HepG2 (cell line): ENCODE measurements around the gene MST1R. TPM values are rescaled to one million over a fixed set of nuclear protein-coding genes. Genes with fewer than 3 reads are reported as not detected.

Experiments
- ATAC-seq: fragments of 200-7000 bp; cut with Tn5 transposase; 3 replicates; pipeline ENCODE4 v1.9.1; 2020; ENCODE audit warnings: mild to moderate bottlenecking, moderate library complexity
- BruUV-seq: library from RNA; stranded (reverse); fragments of 400-500 nt; replicated peaks from 2 replicates; lab custom pipeline; 2021; lab: Mats Ljungman, UMichigan
- CTCF ChIA-PET: fragments of 300-600 bp; formaldehyde crosslinking; extraction: SDS; loops from one replicate; lab custom pipeline; 2021; ENCODE audit warnings: low total read pairs, inconsistent platforms, low intra/inter-chr PET ratio; lab: Yijun Ruan, JAX
- POLR2A ChIA-PET: fragments of 350-600 bp; sonication (Branson Sonifier 250); formaldehyde crosslinking; loops from one replicate; lab custom pipeline; 2020; ENCODE audit warnings: antibody characterized with exemption, inconsistent platforms; lab: Yijun Ruan, JAX
- DNase-seq: peaks from one replicate; pipeline ENCODE4 v3.0.0-alpha.2; 2015; ENCODE audit warnings: low spot score
- FAIRE-seq: peaks from 3 replicates; lab custom pipeline; 2011; peaks lifted over from hg19 to GRCh38; lab: Jason Lieb, UNC
- H2AFZ ChIP-seq: one replicate; pipeline ENCODE4 v1.6.1; 2011; ENCODE audit warnings: low read length, inconsistent platforms
- H3K27ac ChIP-seq: fragments of 300-600 bp; 3 replicates; pipeline ENCODE4 v1.8.0; 2011; ENCODE audit warnings: mixed run types, mild to moderate bottlenecking, mixed read lengths, low read length, inconsistent platforms; ENCODE audit not compliant: insufficient read depth; ENCODE audit errors: extremely low read length
- H3K27me3 ChIP-seq, 2 experiments: fragments of 200-600 bp in 1 of 2; 2 replicates in 1 of 2; 3 replicates in 1 of 2; pipeline versions ENCODE4 v1.6.0 to v1.8.0; 2011; ENCODE audit warnings: low read length in 2 of 2, mild to moderate bottlenecking in 2 of 2, moderate library complexity in 2 of 2, inconsistent platforms in 1 of 2; ENCODE audit not compliant: insufficient read depth in 2 of 2, control insufficient read depth in 1 of 2
- H3K36me3 ChIP-seq, 2 experiments: fragments of 200-600 bp in 1 of 2; replicated peaks in 1 of 2; 2 replicates in 1 of 2; 3 replicates in 1 of 2; pipeline versions ENCODE4 v1.5.1 to v1.8.0; 2011; ENCODE audit warnings: low read length in 2 of 2, inconsistent platforms in 1 of 2; ENCODE audit not compliant: insufficient read depth in 2 of 2, control insufficient read depth in 1 of 2
- H3K4me1 ChIP-seq: 2 replicates; pipeline ENCODE4 v1.5.1; 2012; ENCODE audit warnings: low read length, inconsistent platforms; ENCODE audit not compliant: insufficient read depth
- H3K4me2 ChIP-seq: 2 replicates; pipeline ENCODE4 v1.6.0; 2011; ENCODE audit warnings: low read depth, low read length, inconsistent platforms
- H3K4me3 ChIP-seq, 3 experiments: fragments of 200-600 bp in 1 of 3; sonication (generic), shearing (Covaris generic) in 1 of 3; replicated peaks in 1 of 3; 2 replicates each; pipeline ENCODE4 v1.5.1; 2011 to 2016; ENCODE audit warnings: low read length in 3 of 3, inconsistent platforms in 2 of 3, low read depth in 2 of 3, mild to moderate bottlenecking in 2 of 3, control low read depth in 1 of 3, mixed read lengths in 1 of 3; ENCODE audit not compliant: insufficient read depth in 1 of 3
- H3K79me2 ChIP-seq: one replicate; pipeline ENCODE4 v1.6.1; 2011; ENCODE audit warnings: low read length, inconsistent platforms; ENCODE audit not compliant: insufficient read depth
- H3K9ac ChIP-seq: 2 replicates; pipeline ENCODE4 v1.6.0; 2011; ENCODE audit warnings: mild to moderate bottlenecking, low read depth, low read length, inconsistent platforms; ENCODE audit not compliant: insufficient read depth
- H3K9me3 ChIP-seq: 2 replicates; pipeline ENCODE4 v1.5.1; 2012; ENCODE audit warnings: mild to moderate bottlenecking, low read length
- H4K20me1 ChIP-seq: 2 replicates; pipeline ENCODE4 v1.6.0; 2011; ENCODE audit warnings: inconsistent platforms, mild to moderate bottlenecking, low read length, moderate library complexity; ENCODE audit not compliant: insufficient read depth
- CAMTA2 ChIP-seq: sonication (generic); formaldehyde crosslinking; IDR thresholded peaks from 2 replicates; pipeline ENCODE4 v1.4.0; 2020; ENCODE audit warnings: mild to moderate bottlenecking, missing genetic modification reagents, borderline replicate concordance
- DR1 ChIP-seq: sonication (generic); formaldehyde crosslinking; IDR thresholded peaks from 2 replicates; pipeline ENCODE4 v1.8.0; 2021; ENCODE audit warnings: mild to moderate bottlenecking, missing genetic modification reagents, inconsistent platforms
- ERF ChIP-seq: IDR thresholded peaks from 2 replicates; pipeline ENCODE4 v1.6.1; 2018; ENCODE audit warnings: missing biosample characterization, missing genetic modification reagents
- HDAC2 ChIP-seq: sonication (generic); formaldehyde crosslinking; IDR thresholded peaks from 2 replicates; pipeline ENCODE4 v1.4.0; 2020; ENCODE audit warnings: missing genetic modification reagents
- HIVEP1 ChIP-seq: sonication (generic); formaldehyde crosslinking; IDR thresholded peaks from 2 replicates; pipeline ENCODE4 v1.4.0; 2020; ENCODE audit warnings: mild to moderate bottlenecking, missing genetic modification reagents
- NRL ChIP-seq: sonication (generic); formaldehyde crosslinking; IDR thresholded peaks from 2 replicates; pipeline ENCODE4 v1.5.0; 2020; ENCODE audit warnings: missing genetic modification reagents, mild to moderate bottlenecking, moderate library complexity, borderline replicate concordance
- PITX1 ChIP-seq: sonication (generic); formaldehyde crosslinking; IDR thresholded peaks from 2 replicates; pipeline ENCODE4 v1.5.1; 2020; ENCODE audit warnings: mild to moderate bottlenecking, missing genetic modification reagents
- RBFOX2 ChIP-seq: fragments of 200-400 bp; formaldehyde crosslinking; IDR thresholded peaks from 2 replicates; pipeline ENCODE4 v1.6.1; 2017; ENCODE audit warnings: low read depth, mild to moderate bottlenecking, low read length
- RNF2 ChIP-seq: fragments of 450-650 bp; conservative IDR thresholded peaks from 2 replicates; pipeline ENCODE4 v1.6.1; 2016; ENCODE audit warnings: low read depth
- SIN3B ChIP-seq: fragments of 150-350 bp; IDR thresholded peaks from 2 replicates; pipeline ENCODE4 v1.6.1; 2014; ENCODE audit warnings: low read length
- TP53 ChIP-seq: sonication (generic); formaldehyde crosslinking; conservative IDR thresholded peaks from 2 replicates; pipeline ENCODE4 v1.4.0; 2020; ENCODE audit warnings: missing genetic modification reagents
- ZFYVE20 ChIP-seq: sonication (generic); formaldehyde crosslinking; IDR thresholded peaks from 2 replicates; pipeline ENCODE4 v1.8.0; 2023; ENCODE audit warnings: low read depth, mild to moderate bottlenecking, moderate library complexity, missing genetic modification reagents, borderline replicate concordance
- ZNF501 ChIP-seq: sonication (generic); formaldehyde crosslinking; IDR thresholded peaks from 2 replicates; pipeline ENCODE4 v1.5.1; 2020; ENCODE audit warnings: mild to moderate bottlenecking, moderate library complexity, missing genetic modification reagents
- ZNF883 ChIP-seq: sonication (generic); formaldehyde crosslinking; IDR thresholded peaks from 2 replicates; pipeline ENCODE4 v1.5.1; 2020; ENCODE audit warnings: mild to moderate bottlenecking, missing genetic modification reagents; ENCODE audit errors: not compliant biosample characterization
- WGBS: methylation state at CpG from one replicate; pipeline ENCODE4 v1.1.6; 2017; ENCODE audit warnings: low lambda C conversion rate; 5-methylcytosine and 5-hydroxymethylcytosine counted together
- in situ Hi-C: cut with HindIII; loops from 2 replicates; pipeline ENCODE4 v1.10.0; 2017; ENCODE audit warnings: low pct_unique_long_range_greater_than_20kb; ENCODE audit not compliant: extremely low pct_ligation_motif_present
- intact Hi-C: fragments of 100-400 bp; cut with micrococcal nuclease; formaldehyde crosslinking; loops from one replicate; pipeline ENCODE4 v1.10.0; 2022; ENCODE audit not compliant: unreplicated experiment
- polyA plus RNA-seq, 8 experiments: library from polyadenylated mRNA; depleted of rRNA in 3 of 8; stranded (reverse) in 7 of 8; unstranded in 1 of 8; fragments of >200 nt; fragmentation: Illumina TruSeq in 4 of 8; extraction: Trizol in 4 of 8; gene quantifications; 2 replicates each; pipeline versions ENCODE4 v1.2.1 to v1.2.3, GENCODE V29; 2011 to 2016; ENCODE audit warnings: low read depth in 4 of 8, missing spikeins in 1 of 8, mixed read lengths in 1 of 8; ENCODE audit not compliant: insufficient read depth in 1 of 8
- total RNA-seq, 5 experiments: library from RNA; depleted of rRNA; stranded (reverse); fragments of >200 nt; fragmentation: Illumina TruSeq; extraction: Trizol; gene quantifications; 2 replicates each; pipeline ENCODE4 v1.2.3, GENCODE V29; 2016; ENCODE audit warnings: low read depth in 1 of 5
- TF ChIP-seq, protein P1 (sequence below): sonication (generic); formaldehyde crosslinking; IDR thresholded peaks from 2 replicates; pipeline ENCODE4 v1.4.0; 2020; ENCODE audit warnings: missing genetic modification reagents, borderline replicate concordance
- TF ChIP-seq, protein P2 (sequence below): IDR thresholded peaks from 2 replicates; pipeline ENCODE4 v1.6.1; 2016; ENCODE audit warnings: low read depth

Gene MST1R
- total and polyA plus RNA-seq, 2 of the 13 experiments (the other 11 are each of a cell fraction or from before 2014, with no cell fraction given): 0.11 to 0.77 TPM

DNA sequence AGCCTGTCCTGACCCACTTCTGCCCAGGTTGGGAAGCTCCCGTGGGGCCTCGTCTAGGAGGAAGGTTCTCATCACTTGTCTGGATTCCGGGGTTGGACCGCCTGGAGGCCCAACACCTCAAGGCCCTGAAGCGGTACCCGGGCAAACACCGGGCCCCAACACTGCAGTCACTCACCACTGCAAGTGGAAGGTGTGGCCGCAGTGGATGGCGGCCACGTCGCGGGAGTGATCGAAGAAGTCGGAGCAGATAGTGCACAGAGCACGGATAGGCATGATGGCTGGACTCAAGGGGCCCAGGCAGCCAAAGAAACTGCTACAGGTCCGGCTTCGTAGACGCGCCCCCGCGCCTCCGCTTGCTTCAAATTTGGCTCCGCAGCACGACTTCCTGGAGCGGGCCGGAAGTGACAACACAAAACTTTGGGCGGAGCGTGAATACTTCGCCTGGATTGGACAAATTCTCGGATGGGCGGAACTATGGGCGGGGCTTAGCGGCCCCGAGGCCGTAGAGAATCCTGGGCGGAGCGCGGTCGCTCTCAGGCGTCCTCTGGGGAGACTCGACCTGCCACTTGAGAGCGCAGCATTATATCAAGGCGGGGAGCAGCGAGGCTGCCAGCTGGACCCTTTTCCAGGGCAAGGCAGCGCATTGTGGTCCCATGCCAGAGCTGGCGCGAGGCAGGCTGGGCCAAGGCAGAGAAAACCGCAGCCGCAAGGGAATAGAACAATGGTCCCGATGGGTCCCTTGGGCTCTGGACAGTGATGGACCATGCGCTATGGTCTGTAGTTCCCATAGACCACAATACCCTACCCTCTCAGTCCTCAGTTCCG, 47.3 kb downstream of the MST1R start, which contains the start of gene TRAIP:
TRAIP (minus strand) TSS at position 384 of the 825 bp plus-strand sequence; CDS start at position 273, 111 bp downstream.
- H2AFZ ChIP-seq: peak within 1 kb of the TSS; percentile 2
- WGBS: 15% methylated on average over 7 of the region's 52 CpGs
- CTCF ChIA-PET: no interaction called here
- peak; percentile 15; the same call in 1 of the 2 replicates for TF ChIP-seq PITX1
- TF ChIP-seq HDAC2 (CRISPR knock-in tag): peak; percentile 79
- 0 out of 2 replicates have a peak, but pooled peaks have one; percentile 19 for TF ChIP-seq CAMTA2 (CRISPR knock-in tag)
- peak; percentile 72 for TF ChIP-seq RBFOX2
- peak; percentile 98 for TF ChIP-seq SIN3B
- TF ChIP-seq ERF (CRISPR knock-in tag): peak; percentile 24; the same call in 1 of the 2 replicates
- TF ChIP-seq, protein P1, sequence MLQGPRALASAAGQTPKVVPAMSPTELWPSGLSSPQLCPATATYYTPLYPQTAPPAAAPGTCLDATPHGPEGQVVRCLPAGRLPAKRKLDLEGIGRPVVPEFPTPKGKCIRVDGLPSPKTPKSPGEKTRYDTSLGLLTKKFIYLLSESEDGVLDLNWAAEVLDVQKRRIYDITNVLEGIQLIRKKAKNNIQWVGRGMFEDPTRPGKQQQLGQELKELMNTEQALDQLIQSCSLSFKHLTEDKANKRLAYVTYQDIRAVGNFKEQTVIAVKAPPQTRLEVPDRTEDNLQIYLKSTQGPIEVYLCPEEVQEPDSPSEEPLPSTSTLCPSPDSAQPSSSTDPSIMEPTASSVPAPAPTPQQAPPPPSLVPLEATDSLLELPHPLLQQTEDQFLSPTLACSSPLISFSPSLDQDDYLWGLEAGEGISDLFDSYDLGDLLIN: peak; percentile 79; the same call in 1 of the 2 replicates
- TF ChIP-seq TP53 (CRISPR knock-in tag): 0 out of 2 replicates have a peak, but pooled peaks have one; percentile 19
- 0 out of 2 replicates have a peak, but pooled peaks have one; percentile 55 for TF ChIP-seq RNF2
- TF ChIP-seq, protein P2, sequence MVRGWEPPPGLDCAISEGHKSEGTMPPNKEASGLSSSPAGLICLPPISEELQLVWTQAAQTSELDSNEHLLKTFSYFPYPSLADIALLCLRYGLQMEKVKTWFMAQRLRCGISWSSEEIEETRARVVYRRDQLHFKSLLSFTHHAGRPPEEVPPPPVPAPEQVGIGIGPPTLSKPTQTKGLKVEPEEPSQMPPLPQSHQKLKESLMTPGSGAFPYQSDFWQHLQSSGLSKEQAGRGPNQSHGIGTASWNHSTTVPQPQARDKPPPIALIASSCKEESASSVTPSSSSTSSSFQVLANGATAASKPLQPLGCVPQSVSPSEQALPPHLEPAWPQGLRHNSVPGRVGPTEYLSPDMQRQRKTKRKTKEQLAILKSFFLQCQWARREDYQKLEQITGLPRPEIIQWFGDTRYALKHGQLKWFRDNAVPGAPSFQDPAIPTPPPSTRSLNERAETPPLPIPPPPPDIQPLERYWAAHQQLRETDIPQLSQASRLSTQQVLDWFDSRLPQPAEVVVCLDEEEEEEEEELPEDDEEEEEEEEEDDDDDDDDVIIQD (CRISPR knock-in tag): 0 out of 2 replicates have a peak, but pooled peaks have one; percentile 17
- peak; percentile 54; the same call in 1 of the 2 replicates for TF ChIP-seq ZFYVE20
- peak; percentile 92 for TF ChIP-seq ZNF501
- peak; percentile 52 for TF ChIP-seq ZNF883
- TF ChIP-seq NRL (CRISPR knock-in tag): peak; percentile 22; the same call in 1 of the 2 replicates
- peak; percentile 72; the same call in 1 of the 2 replicates for TF ChIP-seq DR1 (CRISPR knock-in tag)
- 0 out of 2 replicates have a peak, but pooled peaks have one; percentile 34 for TF ChIP-seq HIVEP1 (CRISPR knock-in tag)

More for the DNA sequence above, 47.3 kb downstream of the MST1R start, which contains the start of gene TRAIP:
- Histone ChIP-seq H3K4me2 (peak within 1 kb of the TSS; percentile 81), H4K20me1 (no peaks in the 10 kb centered on the region), H3K36me3 (no peaks in the 10 kb centered on the region), H3K4me3 (peak within 1 kb of the TSS; percentile 81 to 98 (median 83)), H3K9me3 (no peaks in the 10 kb centered on the region), H3K9ac (peak within 1 kb of the TSS; percentile 70), H3K27ac (peak within 1 kb of the TSS; percentile 28), H3K27me3 (peaks cover 2 to 10% of the 10 kb centered on the region in 2 experiments; a peak in 4 of 5 replicates), H3K79me2 (peaks cover 12% of the 10 kb centered on the region), H3K4me1 (peaks cover 45% of the 10 kb centered on the region)
- no TSS peak for BruUV-seq
- peak; percentile 83 for DNase-seq
- ATAC-seq: peak; percentile 95
- in situ Hi-C loops (no loop called here), intact Hi-C loops (no loop called here)
- peak; percentile 91 for FAIRE-seq
- POLR2A ChIA-PET: interaction anchor here (1.5 kb wide), 1 partner anchor 12 kb away, joined by 4 read pairs; no protein-coding TSS in a partner anchor
